Smooth muscle cell of trachea (primary cell): Measurements from ENCODE around the gene ZNF778. TPM values are rescaled to one million over a fixed set of nuclear protein-coding genes. Genes with fewer than 3 reads are reported as not detected.

Experiments used
- total RNA-seq: library from RNA; depleted of rRNA; stranded (reverse); fragments of >200 nt; gene quantifications from 2 replicates; pipeline ENCODE4 v1.2.1, GENCODE V29; 2014

ZNF778 gene
- total RNA-seq: 6.8 and 9.3 TPM in 2 replicates

DNA sequence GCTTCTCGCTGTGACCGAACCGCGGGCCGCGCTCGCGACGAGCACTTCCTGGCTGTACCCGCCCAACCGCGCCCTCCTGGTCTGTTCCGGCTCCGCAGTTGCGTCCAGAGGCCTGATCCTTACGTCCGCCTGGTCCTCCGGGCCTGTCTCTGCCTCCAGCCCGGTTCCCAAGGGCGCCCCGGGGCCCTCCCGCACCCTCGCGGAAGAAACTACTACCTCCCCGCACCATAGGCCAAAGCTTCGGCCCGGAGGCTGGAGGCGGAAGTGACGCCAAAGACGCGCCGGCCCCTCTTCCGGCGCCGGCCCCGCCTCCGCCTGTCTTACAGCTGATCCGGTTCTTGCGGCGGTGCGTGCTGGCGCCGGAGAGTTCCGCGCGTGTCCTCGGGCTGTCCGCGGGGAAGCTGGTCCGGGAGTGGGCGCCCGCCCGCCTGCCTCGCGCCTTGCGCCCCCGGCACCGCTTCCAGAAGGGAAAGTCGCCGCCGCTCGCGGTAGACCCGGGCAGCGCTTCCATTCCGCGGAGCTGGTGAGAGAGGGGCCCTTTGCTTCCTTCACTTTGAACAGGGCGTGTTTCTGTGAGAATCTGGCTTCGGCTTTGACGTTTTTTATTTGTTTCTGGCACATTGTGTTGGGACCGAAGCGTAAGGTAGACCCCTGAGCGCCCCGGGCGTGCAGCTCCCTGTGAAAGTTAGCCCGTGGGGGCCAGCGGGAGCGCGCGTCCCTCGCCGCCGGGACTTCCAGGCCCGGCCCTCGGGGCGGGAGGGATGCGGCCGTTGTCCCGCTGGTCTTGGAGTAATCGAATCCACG, at the start of gene ZNF778:
Gene ZNF778 (plus strand): TSS at position 316 of the 804 bp plus-strand sequence. CDS start 3,425 bp downstream, outside the sequence.

DNA sequence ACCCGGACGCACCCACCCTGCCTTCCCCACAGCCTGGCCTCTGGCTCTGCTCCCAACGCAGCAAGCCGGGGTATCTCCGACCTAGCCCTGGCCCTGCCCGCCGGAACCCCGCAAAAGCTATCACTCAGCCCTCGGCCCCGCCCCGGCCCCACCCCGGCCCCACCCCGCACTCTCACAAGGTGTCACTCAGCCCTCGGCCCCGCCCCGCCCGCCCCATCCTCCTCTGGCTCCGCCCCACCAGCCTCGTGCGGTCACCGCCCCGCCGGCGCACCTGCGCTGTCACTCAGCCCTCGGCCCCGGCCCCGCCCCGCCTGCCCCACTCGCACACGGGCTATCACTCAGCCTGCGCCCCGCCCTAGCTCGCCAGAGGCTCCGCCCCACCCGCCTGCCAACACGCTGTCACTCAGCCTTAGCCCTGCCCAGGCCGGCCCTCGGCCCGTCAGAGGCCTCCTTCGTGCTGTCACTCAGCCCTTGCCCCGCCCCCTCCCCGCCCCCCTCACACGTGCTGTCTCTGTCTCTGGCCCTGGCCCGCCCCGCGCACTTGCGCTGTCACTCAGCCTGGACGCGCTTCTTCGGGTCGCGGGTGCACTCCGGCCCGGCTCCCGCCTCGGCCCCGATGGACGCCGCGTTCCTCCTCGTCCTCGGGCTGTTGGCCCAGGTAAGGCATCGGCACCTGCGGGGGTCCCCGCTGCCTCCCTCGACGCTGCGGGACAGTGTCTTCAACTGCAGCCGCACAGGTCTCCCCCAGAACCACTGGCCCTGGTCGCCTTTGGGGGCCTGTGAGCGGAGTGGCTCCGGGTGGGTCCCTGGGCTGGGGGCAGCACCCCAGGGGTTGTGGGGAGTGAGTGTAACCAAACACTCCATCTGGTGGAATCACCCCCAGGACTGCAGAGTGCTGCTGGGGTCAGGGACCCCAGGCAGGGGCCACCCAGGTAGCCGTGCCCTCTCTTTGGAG, 46.0 kb upstream of the ZNF778 start, which contains the start of gene CDH15:
Gene CDH15 (plus strand): TSS at position 533 of the 955 bp plus-strand sequence. CDS start 84 bp downstream, at position 617.

DNA sequence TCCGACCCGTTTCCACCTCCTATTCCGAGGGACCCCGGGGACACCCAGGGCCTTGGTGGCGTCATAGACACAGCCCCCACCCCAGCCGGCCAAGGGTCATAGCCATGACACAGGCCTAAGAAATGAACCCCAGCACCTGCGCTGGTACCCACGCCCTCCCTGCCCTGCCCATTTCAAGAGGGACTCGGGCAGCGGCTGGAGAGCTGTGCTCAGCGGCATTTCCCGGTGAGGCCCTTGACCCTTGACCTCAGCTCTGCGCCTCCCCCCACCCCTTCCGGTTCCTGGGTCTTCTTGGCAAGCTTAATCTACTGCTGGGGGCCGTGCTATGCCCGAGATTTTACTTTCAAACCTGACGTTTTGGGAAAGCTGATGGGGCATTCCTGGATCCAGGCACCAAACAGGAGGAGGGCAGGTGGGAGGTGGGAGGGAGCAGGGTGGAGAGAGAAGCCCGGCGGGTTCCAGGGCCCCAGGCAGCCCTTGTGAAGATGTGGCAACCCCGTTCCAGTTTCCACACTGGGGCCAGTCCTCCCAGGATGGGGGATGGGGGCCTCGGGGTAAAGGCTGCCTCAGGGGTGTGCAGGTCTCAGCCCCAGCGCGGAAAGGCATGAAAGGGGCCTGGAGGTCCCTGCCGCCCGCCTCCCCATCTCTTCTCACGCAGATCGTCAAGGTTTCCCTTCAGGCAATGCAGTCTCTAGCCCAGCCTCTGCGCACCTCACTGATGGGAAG, 17.2 kb upstream of the ZNF778 start, which contains the start of gene SLC22A31:
Gene SLC22A31 (minus strand): TSS at position 414 of the 726 bp plus-strand sequence. CDS start 36 bp downstream, at position 378.

Other genes with a start within 250 kb of the ZNF778 start
- gene CBFA2T3, start 240.5 kb upstream of the ZNF778 start, total RNA-seq: 0.17 TPM in 1 of 2 replicates, not detected in the other
- gene ACSF3, start 123.9 kb upstream of the ZNF778 start, total RNA-seq: 31.7 and 33.7 TPM in 2 replicates
- gene CDH15, start 46.0 kb upstream of the ZNF778 start, total RNA-seq: 0.29 and 0.66 TPM in 2 replicates
- 0.33 TPM in 1 of 2 replicates, not detected in the other for gene SLC22A31, start 17.2 kb upstream of the ZNF778 start, total RNA-seq